ENCODE results near the gene RPL18A.
A peak's percentile ranks its signal among the peaks of the same experiment; 100 is the strongest.

RPL18A gene

GRCh38 chr19:17848595-17849292 is 11.0 kb upstream of the RPL18A start:
- TF ChIP-seq CTCF (conservative IDR thresholded peaks at IDR 0.05; ENCODE audit: low read depth, low read length), result no peak
- H3K4me3 ChIP-seq (IDR thresholded peaks at IDR 0.05; ENCODE audit: insufficient read depth, low read depth, low read length), result no peak overlapping the region
- peaks cover 25% of the 10 kb centered on the region for H3K4me1 ChIP-seq (ENCODE audit: low read depth, poor library complexity, severe bottlenecking)
- no peak overlapping the region for H3K9ac ChIP-seq
- H2AFZ ChIP-seq (ENCODE audit: low read depth), result no peak overlapping the region; the same call in 1 of the 2 replicates
- H3K4me2 ChIP-seq, result peak overlapping the region; percentile 60; the same call in 1 of the 2 replicates
- no peaks in the 10 kb centered on the region for H4K20me1 ChIP-seq (ENCODE audit: insufficient read depth)
- H3K79me2 ChIP-seq (ENCODE audit: insufficient read depth, low read depth), result peaks cover 11% of the 10 kb centered on the region
- no peaks in the 10 kb centered on the region for H3K27me3 ChIP-seq (ENCODE audit: insufficient read depth, low read depth)
- H3K36me3 ChIP-seq (ENCODE audit: insufficient read depth), result no peaks in the 10 kb centered on the region
- H3K27ac ChIP-seq, result no peak overlapping the region

DNA sequence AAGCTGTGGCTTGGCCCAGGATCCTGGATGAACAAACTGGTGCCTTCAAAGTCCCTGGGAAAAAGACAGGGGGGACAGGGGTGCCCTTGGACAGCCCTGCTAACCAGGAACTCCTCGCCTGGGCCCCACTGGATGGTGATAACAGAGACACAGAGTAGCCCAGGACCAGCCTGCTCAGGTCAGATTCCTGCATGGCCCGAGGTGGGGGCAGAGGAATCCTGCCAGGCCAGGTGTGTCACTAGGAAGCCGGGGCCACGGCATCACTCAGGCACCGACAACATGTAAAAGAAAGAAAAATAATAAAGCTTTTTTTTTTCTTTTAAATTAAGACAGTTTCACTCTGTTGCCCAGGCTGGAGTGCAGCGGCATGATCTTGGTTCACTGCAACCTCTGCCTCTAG is 5.6 kb upstream of the RPL18A start:
- Histone ChIP-seq H3K27ac (no peak overlapping the region), H3K4me1 (ENCODE audit: low read depth, poor library complexity, severe bottlenecking) (peaks cover 12% of the 10 kb centered on the region), H3K79me2 (ENCODE audit: insufficient read depth, low read depth) (no peaks in the 10 kb centered on the region), H4K20me1 (ENCODE audit: insufficient read depth) (no peaks in the 10 kb centered on the region), H2AFZ (ENCODE audit: low read depth) (no peak overlapping the region), H3K4me2 (no peak overlapping the region), H3K36me3 (ENCODE audit: insufficient read depth) (no peaks in the 10 kb centered on the region), H3K27me3 (ENCODE audit: insufficient read depth, low read depth) (no peaks in the 10 kb centered on the region; the same call in 1 of the 2 replicates), H3K4me3 (IDR thresholded peaks at IDR 0.05; ENCODE audit: insufficient read depth, low read depth, low read length) (no peak overlapping the region), H3K9ac (no peak overlapping the region)
- no peak for TF ChIP-seq CTCF (conservative IDR thresholded peaks at IDR 0.05; ENCODE audit: low read depth, low read length)

DNA sequence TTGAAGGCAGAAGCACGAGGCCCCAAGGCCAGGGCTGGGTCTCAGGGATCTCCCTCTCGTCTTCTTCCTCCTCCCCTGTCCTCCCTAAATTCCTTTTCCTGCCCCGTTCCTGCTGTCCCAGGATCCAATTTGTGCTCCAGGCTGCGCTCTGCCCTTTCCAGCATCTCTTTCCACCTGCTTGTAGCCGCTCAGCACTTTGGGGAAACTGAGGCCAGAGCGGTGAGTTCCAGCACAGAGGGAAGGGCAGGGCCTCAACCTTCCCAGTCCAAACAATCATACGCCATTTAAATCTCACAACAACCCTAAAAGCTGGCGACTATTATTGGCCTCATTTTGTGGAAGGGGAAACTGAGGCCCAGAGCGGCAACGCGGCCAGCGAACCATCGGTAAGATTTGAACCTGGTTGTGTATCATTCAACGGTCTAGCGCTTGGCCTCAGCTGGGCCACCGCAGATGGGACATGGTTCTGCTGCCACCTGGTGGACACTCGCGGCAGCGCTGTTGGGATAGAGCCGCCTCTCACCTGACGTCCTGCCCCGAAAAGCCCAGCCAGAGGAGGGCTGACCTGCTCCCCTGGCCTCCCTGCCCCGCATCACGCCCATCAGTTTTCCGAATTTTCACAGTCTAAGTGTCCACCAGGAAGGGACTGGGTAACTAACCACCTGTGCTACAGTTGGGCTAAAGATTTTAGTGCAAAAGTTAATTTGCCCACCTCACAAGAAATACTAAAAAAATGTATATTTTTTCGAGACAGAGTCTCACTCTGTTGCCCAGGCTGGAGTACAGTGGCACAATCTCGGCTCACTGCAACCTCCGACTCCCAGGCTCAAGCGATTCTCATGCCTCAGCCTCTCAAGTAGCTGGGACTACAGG is 4.2 kb upstream of the RPL18A start:
- Histone ChIP-seq H3K4me3 (IDR thresholded peaks at IDR 0.05; ENCODE audit: insufficient read depth, low read depth, low read length) (no peak overlapping the region), H4K20me1 (ENCODE audit: insufficient read depth) (no peaks in the 10 kb centered on the region), H3K9ac (no peak overlapping the region), H3K27ac (no peak overlapping the region), H3K27me3 (ENCODE audit: insufficient read depth, low read depth) (no peaks in the 10 kb centered on the region; the same call in 1 of the 2 replicates), H3K36me3 (ENCODE audit: insufficient read depth) (no peaks in the 10 kb centered on the region), H3K4me2 (peak overlapping the region; percentile 6; the same call in 1 of the 2 replicates), H2AFZ (ENCODE audit: low read depth) (peak overlapping the region; percentile 31; the same call in 1 of the 2 replicates), H3K4me1 (ENCODE audit: low read depth, poor library complexity, severe bottlenecking) (peaks cover 9% of the 10 kb centered on the region), H3K79me2 (ENCODE audit: insufficient read depth, low read depth) (peaks cover 8% of the 10 kb centered on the region)
- peak; percentile 87 for TF ChIP-seq CTCF (conservative IDR thresholded peaks at IDR 0.05; ENCODE audit: low read depth, low read length)

GRCh38 chr19:17860331-17860992 is 752 bp downstream of the RPL18A start:
- Histone ChIP-seq H3K79me2 (ENCODE audit: insufficient read depth, low read depth) (peaks cover 25% of the 10 kb centered on the region), H3K27ac (peak overlapping the region; percentile 50), H3K9ac (peak overlapping the region; percentile 94), H3K4me3 (IDR thresholded peaks at IDR 0.05; ENCODE audit: insufficient read depth, low read depth, low read length) (peak overlapping the region; percentile 67), H3K27me3 (ENCODE audit: insufficient read depth, low read depth) (no peaks in the 10 kb centered on the region; the same call in 1 of the 2 replicates), H2AFZ (ENCODE audit: low read depth) (peak overlapping the region; percentile 5; the same call in 1 of the 2 replicates), H4K20me1 (ENCODE audit: insufficient read depth) (no peaks in the 10 kb centered on the region), H3K4me2 (peak overlapping the region; percentile 95), H3K4me1 (ENCODE audit: low read depth, poor library complexity, severe bottlenecking) (peaks cover 26% of the 10 kb centered on the region), H3K36me3 (ENCODE audit: insufficient read depth) (peaks cover 11% of the 10 kb centered on the region; the same call in 1 of the 2 replicates)
- no peak for TF ChIP-seq CTCF (conservative IDR thresholded peaks at IDR 0.05; ENCODE audit: low read depth, low read length)
